Smooth muscle cell (in vitro differentiated cells): ENCODE results near the gene CLIP2. TPM values are rescaled to one million over a fixed set of nuclear protein-coding genes. Genes with fewer than 3 reads are reported as not detected.

ENCODE experiments used
- DNase-seq: peaks from one replicate; lab custom pipeline; 2025; ENCODE audit not compliant: unreplicated experiment; lab: John Stamatoyannopoulos, UW
- H2AFZ ChIP-seq: fragments of 200-600 bp; sonication (generic); 2 replicates; pipeline ENCODE4 v1.6.0; 2016; ENCODE audit warnings: antibody characterized with exemption, low read depth, mild to moderate bottlenecking
- H3F3A ChIP-seq: fragments of 200-600 bp; sonication (generic); 2 replicates; pipeline ENCODE4 v1.6.0; 2017; ENCODE audit warnings: antibody characterized with exemption, low read depth
- H3K27ac ChIP-seq: fragments of 200-600 bp; sonication (generic); 2 replicates; pipeline ENCODE4 v1.5.1; 2016; ENCODE audit warnings: low read depth, mild to moderate bottlenecking
- H3K27me3 ChIP-seq: fragments of 200-600 bp; sonication (generic); 2 replicates; pipeline ENCODE4 v1.6.1; 2016; ENCODE audit warnings: low read depth, mild to moderate bottlenecking
- H3K36me3 ChIP-seq: fragments of 200-600 bp; sonication (generic); 2 replicates; pipeline ENCODE4 v1.5.1; 2016; ENCODE audit warnings: low read depth
- H3K4me1 ChIP-seq: fragments of 200-600 bp; sonication (generic); 2 replicates; pipeline ENCODE4 v1.5.1; 2016; ENCODE audit warnings: low read depth
- H3K4me2 ChIP-seq: fragments of 200-600 bp; sonication (generic); 2 replicates; pipeline ENCODE4 v1.6.0; 2016; ENCODE audit warnings: mild to moderate bottlenecking
- H3K4me3 ChIP-seq: fragments of 200-600 bp; sonication (generic); 2 replicates; pipeline ENCODE4 v1.5.1; 2016; ENCODE audit warnings: mild to moderate bottlenecking
- H3K79me2 ChIP-seq: fragments of 200-600 bp; sonication (generic); 2 replicates; pipeline ENCODE4 v1.6.0; 2016; ENCODE audit warnings: low read depth, mild to moderate bottlenecking
- H3K9ac ChIP-seq: fragments of 200-600 bp; sonication (generic); 2 replicates; pipeline ENCODE4 v1.6.0; 2016; ENCODE audit warnings: low read depth
- H3K9me3 ChIP-seq: fragments of 200-600 bp; sonication (generic); replicated peaks from 2 replicates; pipeline ENCODE4 v1.5.1; 2016; ENCODE audit warnings: low read depth
- H4K20me1 ChIP-seq: fragments of 200-600 bp; sonication (generic); 2 replicates; pipeline ENCODE4 v1.6.0; 2016; ENCODE audit warnings: low read depth
- WGBS: methylation state at CpG from one replicate; pipeline ENCODE4 v1.1.7; 2016; ENCODE audit warnings: low lambda C conversion rate; 5-methylcytosine and 5-hydroxymethylcytosine counted together
- polyA plus RNA-seq: library from polyadenylated mRNA; unstranded; fragments of >200 nt; fragmentation: Nextera tagmentation; extraction: Ambion mirVana; gene quantifications from 2 replicates; pipeline ENCODE4 v1.2.1, GENCODE V29; 2016
- total RNA-seq: library from RNA; depleted of rRNA; stranded (reverse); fragments of >200 nt; gene quantifications from 2 replicates; pipeline ENCODE4 v1.2.3, GENCODE V29; 2014
- TF ChIP-seq, protein P1 (sequence below): fragments of 200-600 bp; sonication (generic); IDR thresholded peaks from 2 replicates; pipeline ENCODE4 v1.5.1; 2017; ENCODE audit warnings: borderline replicate concordance, mild to moderate bottlenecking, antibody characterized with exemption; ENCODE audit not compliant: insufficient read depth, poor library complexity, severe bottlenecking

CLIP2 gene
- total and polyA plus RNA-seq, 2 experiments from 2014 or later: 12.1 to 23.3 TPM

DNA sequence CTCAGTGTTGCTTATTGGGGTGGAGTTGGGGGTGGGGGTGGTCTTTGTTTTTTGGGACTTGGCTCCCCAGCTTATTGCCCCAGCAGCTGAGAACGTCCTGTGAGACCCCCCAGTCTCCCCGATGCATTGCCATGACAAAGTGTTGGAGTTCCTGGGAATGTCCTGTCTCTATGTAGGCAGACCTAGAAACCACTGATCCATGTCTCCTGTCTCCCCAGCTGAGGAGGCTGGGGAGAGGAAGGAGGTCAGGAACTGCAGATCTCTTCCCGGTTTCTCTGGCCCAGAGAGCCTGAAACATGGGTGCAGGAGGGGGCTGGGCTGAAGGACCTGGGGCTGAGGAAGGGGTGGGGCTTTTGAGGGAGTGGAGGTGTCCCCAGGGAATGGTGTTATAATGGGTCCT is 84.3 kb downstream of the CLIP2 start:
- 85% methylated on average over 3 of the region's 3 CpGs for WGBS

GRCh38 chr7:74375726-74376220 is 86.6 kb downstream of the CLIP2 start:
- H3K4me1 ChIP-seq: no peaks in the 10 kb centered on the region
- H4K20me1 ChIP-seq: no peaks in the 10 kb centered on the region
- no peaks in the 10 kb centered on the region for H3F3A ChIP-seq
- no peak overlapping the region for H3K27ac ChIP-seq
- no peaks in the 10 kb centered on the region for H3K36me3 ChIP-seq
- no peak for DNase-seq
- 97% methylated on average over 27 of the region's 31 CpGs for WGBS
- H3K9me3 ChIP-seq: no peaks in the 10 kb centered on the region
- H3K9ac ChIP-seq: no peak overlapping the region
- TF ChIP-seq, protein P1, sequence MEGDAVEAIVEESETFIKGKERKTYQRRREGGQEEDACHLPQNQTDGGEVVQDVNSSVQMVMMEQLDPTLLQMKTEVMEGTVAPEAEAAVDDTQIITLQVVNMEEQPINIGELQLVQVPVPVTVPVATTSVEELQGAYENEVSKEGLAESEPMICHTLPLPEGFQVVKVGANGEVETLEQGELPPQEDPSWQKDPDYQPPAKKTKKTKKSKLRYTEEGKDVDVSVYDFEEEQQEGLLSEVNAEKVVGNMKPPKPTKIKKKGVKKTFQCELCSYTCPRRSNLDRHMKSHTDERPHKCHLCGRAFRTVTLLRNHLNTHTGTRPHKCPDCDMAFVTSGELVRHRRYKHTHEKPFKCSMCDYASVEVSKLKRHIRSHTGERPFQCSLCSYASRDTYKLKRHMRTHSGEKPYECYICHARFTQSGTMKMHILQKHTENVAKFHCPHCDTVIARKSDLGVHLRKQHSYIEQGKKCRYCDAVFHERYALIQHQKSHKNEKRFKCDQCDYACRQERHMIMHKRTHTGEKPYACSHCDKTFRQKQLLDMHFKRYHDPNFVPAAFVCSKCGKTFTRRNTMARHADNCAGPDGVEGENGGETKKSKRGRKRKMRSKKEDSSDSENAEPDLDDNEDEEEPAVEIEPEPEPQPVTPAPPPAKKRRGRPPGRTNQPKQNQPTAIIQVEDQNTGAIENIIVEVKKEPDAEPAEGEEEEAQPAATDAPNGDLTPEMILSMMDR: no peak
- H2AFZ ChIP-seq: no peak overlapping the region
- H3K79me2 ChIP-seq: no peaks in the 10 kb centered on the region
- no peak overlapping the region for H3K4me3 ChIP-seq
- H3K27me3 ChIP-seq: no peaks in the 10 kb centered on the region
- H3K4me2 ChIP-seq: no peak overlapping the region

More for the DNA sequence above, 84.3 kb downstream of the CLIP2 start:
- no peak overlapping the region for H2AFZ ChIP-seq
- no peak for DNase-seq
- H3K4me3 ChIP-seq: no peak overlapping the region
- H3K27me3 ChIP-seq: no peaks in the 10 kb centered on the region
- no peaks in the 10 kb centered on the region for H3K36me3 ChIP-seq
- no peak overlapping the region for H3K4me2 ChIP-seq
- no peaks in the 10 kb centered on the region for H4K20me1 ChIP-seq
- H3K79me2 ChIP-seq: no peaks in the 10 kb centered on the region
- TF ChIP-seq, protein P1: no peak
- H3K27ac ChIP-seq: no peak overlapping the region
- H3F3A ChIP-seq: no peaks in the 10 kb centered on the region
- no peak overlapping the region for H3K9ac ChIP-seq
- H3K9me3 ChIP-seq: no peaks in the 10 kb centered on the region
- no peaks in the 10 kb centered on the region for H3K4me1 ChIP-seq

DNA sequence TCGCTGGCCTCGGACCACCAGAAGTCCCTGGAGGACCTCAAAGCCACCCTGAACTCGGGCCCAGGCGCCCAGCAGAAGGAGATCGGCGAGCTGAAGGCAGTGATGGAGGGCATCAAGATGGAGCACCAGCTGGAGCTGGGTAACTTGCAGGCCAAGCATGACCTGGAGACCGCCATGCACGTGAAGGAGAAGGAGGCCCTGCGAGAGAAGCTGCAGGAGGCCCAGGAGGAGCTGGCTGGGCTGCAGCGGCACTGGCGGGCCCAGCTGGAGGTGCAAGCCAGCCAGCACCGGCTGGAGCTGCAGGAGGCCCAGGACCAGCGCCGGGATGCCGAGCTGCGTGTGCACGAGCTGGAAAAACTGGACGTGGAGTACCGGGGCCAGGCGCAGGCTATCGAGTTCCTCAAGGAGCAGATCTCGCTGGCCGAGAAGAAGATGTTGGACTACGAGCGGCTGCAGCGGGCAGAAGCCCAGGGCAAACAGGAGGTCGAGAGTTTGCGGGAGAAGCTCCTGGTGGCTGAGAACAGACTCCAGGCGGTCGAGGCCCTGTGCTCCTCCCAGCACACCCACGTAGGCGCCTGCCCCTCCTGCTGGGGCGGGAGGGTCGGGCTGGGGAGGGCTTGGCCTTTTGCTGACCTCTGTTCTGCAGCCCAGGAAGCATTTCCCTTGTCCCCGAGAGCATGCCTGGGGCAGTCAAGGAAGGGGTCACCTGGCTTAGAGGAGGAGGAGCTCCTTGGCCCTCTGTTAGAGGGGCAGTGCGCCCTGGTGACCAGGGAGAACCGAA is 87.2 kb downstream of the CLIP2 start:
- no peaks in the 10 kb centered on the region for H3K9me3 ChIP-seq
- DNase-seq: no peak
- TF ChIP-seq, protein P1: no peak

More for the DNA sequence above, 87.2 kb downstream of the CLIP2 start:
- H3K79me2 ChIP-seq: no peaks in the 10 kb centered on the region
- no peaks in the 10 kb centered on the region for H3K4me1 ChIP-seq
- no peaks in the 10 kb centered on the region for H3K36me3 ChIP-seq
- no peak overlapping the region for H3K4me2 ChIP-seq
- H3K4me3 ChIP-seq: no peak overlapping the region
- H3K27ac ChIP-seq: no peak overlapping the region
- H3K9ac ChIP-seq: no peak overlapping the region
- 95% methylated on average over 33 of the region's 37 CpGs for WGBS
- no peak overlapping the region for H2AFZ ChIP-seq
- no peaks in the 10 kb centered on the region for H3K27me3 ChIP-seq
- H4K20me1 ChIP-seq: no peaks in the 10 kb centered on the region
- no peaks in the 10 kb centered on the region for H3F3A ChIP-seq
